Fibroblast of lung (primary cell): ENCODE data around the gene EIF2AK2. TPM values are rescaled to one million over a fixed set of nuclear protein-coding genes. Genes with fewer than 3 reads are reported as not detected.

Source experiments
- DNase-seq, 2 donors: peaks; one replicate each; pipeline versions ENCODE4 v3.0.0 to v3.0.0-alpha.2; 2010; ENCODE audit warnings: low read depth in 2 of 2
- H2AFZ ChIP-seq: 2 replicates; pipeline ENCODE4 v1.5.1; 2012; ENCODE audit warnings: low read length, control low read depth, inconsistent platforms
- H3K27ac ChIP-seq: 2 replicates; pipeline ENCODE4 v1.5.1; 2011; ENCODE audit warnings: low read length, control low read depth; ENCODE audit not compliant: insufficient read depth
- H3K27me3 ChIP-seq: 2 replicates; pipeline ENCODE4 v1.5.1; 2011; ENCODE audit warnings: mild to moderate bottlenecking, low read length; ENCODE audit not compliant: control insufficient read depth, insufficient read depth
- H3K36me3 ChIP-seq: 2 replicates; pipeline ENCODE4 v1.5.1; 2011; ENCODE audit warnings: low read length; ENCODE audit not compliant: control insufficient read depth, insufficient read depth
- H3K4me1 ChIP-seq: 2 replicates; pipeline ENCODE4 v1.5.1; 2011; ENCODE audit warnings: low read length; ENCODE audit not compliant: control insufficient read depth, insufficient read depth; ENCODE audit errors: extremely low read depth
- H3K4me2 ChIP-seq: 2 replicates; pipeline ENCODE4 v1.5.1; 2011; ENCODE audit warnings: low read length, control low read depth; ENCODE audit not compliant: insufficient read depth; ENCODE audit errors: extremely low read depth
- H3K4me3 ChIP-seq, 4 experiments: fragments of 200-600 bp in 1 of 4; sonication (generic) in 1 of 4; replicated peaks in 1 of 4; 2 replicates each; pipeline ENCODE4 v1.5.1; 2011 to 2016; ENCODE audit warnings: low read length in 4 of 4, low read depth in 3 of 4, mild to moderate bottlenecking in 3 of 4, control low read depth in 2 of 4, inconsistent platforms in 1 of 4, mixed read lengths in 1 of 4; ENCODE audit not compliant: insufficient read depth in 1 of 4; ENCODE audit errors: control extremely low read depth in 1 of 4
- H3K79me2 ChIP-seq: 2 replicates; pipeline ENCODE4 v1.5.1; 2012; ENCODE audit warnings: mild to moderate bottlenecking, low read length, inconsistent platforms; ENCODE audit not compliant: control insufficient read depth, insufficient read depth
- H3K9ac ChIP-seq: 2 replicates; pipeline ENCODE4 v1.5.1; 2011; ENCODE audit warnings: mild to moderate bottlenecking, low read length, control low read depth; ENCODE audit not compliant: insufficient read depth
- H3K9me3 ChIP-seq: 2 replicates; pipeline ENCODE4 v1.5.1; 2012; ENCODE audit warnings: low read depth, low read length; ENCODE audit not compliant: control insufficient read depth, insufficient read depth
- H4K20me1 ChIP-seq: 2 replicates; pipeline ENCODE4 v1.5.1; 2011; ENCODE audit warnings: low read length; ENCODE audit not compliant: control insufficient read depth, insufficient read depth; ENCODE audit errors: extremely low read depth
- CTCF ChIP-seq, 2 donors: IDR thresholded peaks in 1 of 2; conservative IDR thresholded peaks in 1 of 2; 1 replicate in 1 of 2; 2 replicates in 1 of 2; pipeline ENCODE4 v1.5.1; 2011 to 2012; ENCODE audit warnings: low read length in 2 of 2, control low read depth in 1 of 2, inconsistent platforms in 1 of 2, low read depth in 1 of 2, mild to moderate bottlenecking in 1 of 2
- EZH2 ChIP-seq: IDR thresholded peaks from 2 replicates; pipeline ENCODE4 v1.5.1; 2012; ENCODE audit warnings: low read length, control low read depth, mild to moderate bottlenecking; ENCODE audit errors: missing control alignments
- polyA plus RNA-seq, 2 donors: library from polyadenylated mRNA; depleted of rRNA in 1 of 2; stranded (reverse) in 1 of 2; unstranded in 1 of 2; fragments of >200 nt; gene quantifications; 2 replicates each; pipeline ENCODE4 v1.2.1, GENCODE V29; 2011 to 2012; ENCODE audit warnings: missing spikeins in 1 of 2
- total RNA-seq: library from RNA; depleted of rRNA; stranded (reverse); fragments of >200 nt; gene quantifications from 2 replicates; pipeline ENCODE4 v1.2.1, GENCODE V29; 2014

Gene EIF2AK2
- total and polyA plus RNA-seq, 2 donors (not counting 1 experiment from before 2014, with no cell fraction given), result 32.0 to 39.9 TPM

- no peak overlapping the region for H2AFZ ChIP-seq
- no peaks in the 10 kb centered on the region for H3K79me2 ChIP-seq
- no peak overlapping the region for H3K4me3 ChIP-seq
- peaks cover 3% of the 10 kb centered on the region for H3K36me3 ChIP-seq
- peak in 1 of 2 donors; percentile 14 for DNase-seq
- no peak overlapping the region for H3K9ac ChIP-seq
- no peak overlapping the region for H3K4me2 ChIP-seq
- H3K27me3 ChIP-seq, result no peaks in the 10 kb centered on the region
- TF ChIP-seq CTCF (conservative IDR thresholded peaks at IDR 0.05 in 1 of 2, IDR thresholded peaks at IDR 0.05 in 1 of 2; ENCODE audit: low read depth in 1 of 2, low read length in 2 of 2), result no peak
- no peak for TF ChIP-seq EZH2
- H3K4me1 ChIP-seq, result no peaks in the 10 kb centered on the region
- no peak overlapping the region for H3K27ac ChIP-seq
- H3K9me3 ChIP-seq, result no peaks in the 10 kb centered on the region
- no peaks in the 10 kb centered on the region for H4K20me1 ChIP-seq
Observed at GRCh38 chr2:37098416-37099118, 58.2 kb downstream of the EIF2AK2 start.

- no peaks in the 10 kb centered on the region for H4K20me1 ChIP-seq
- TF ChIP-seq EZH2 (no peak), CTCF (conservative IDR thresholded peaks at IDR 0.05 in 1 of 2, IDR thresholded peaks at IDR 0.05 in 1 of 2; ENCODE audit: low read depth in 1 of 2, low read length in 2 of 2) (no peak)
- no peak overlapping the region for H3K4me2 ChIP-seq
Observed at GRCh38 chr2:37096568-37096967, 60.2 kb downstream of the EIF2AK2 start.

GRCh38 chr2:37091873-37092272, 64.9 kb downstream of the EIF2AK2 start:
- no peaks in the 10 kb centered on the region for H3K79me2 ChIP-seq
- no peak for DNase-seq
- no peak overlapping the region for H3K4me2 ChIP-seq
- H3K9ac ChIP-seq, result no peak overlapping the region
- H4K20me1 ChIP-seq, result no peaks in the 10 kb centered on the region
- no peak overlapping the region for H3K27ac ChIP-seq
- no peaks in the 10 kb centered on the region for H3K9me3 ChIP-seq
- H3K4me1 ChIP-seq, result no peaks in the 10 kb centered on the region
- H2AFZ ChIP-seq, result no peak overlapping the region
- peaks cover 2% of the 10 kb centered on the region for H3K36me3 ChIP-seq
- TF ChIP-seq CTCF (conservative IDR thresholded peaks at IDR 0.05 in 1 of 2, IDR thresholded peaks at IDR 0.05 in 1 of 2; ENCODE audit: low read depth in 1 of 2, low read length in 2 of 2) (no peak), EZH2 (no peak)
- no peaks in the 10 kb centered on the region for H3K27me3 ChIP-seq
- no peak overlapping the region for H3K4me3 ChIP-seq

More at GRCh38 chr2:37096568-37096967, 60.2 kb downstream of the EIF2AK2 start:
- Histone ChIP-seq H3K9me3 (no peaks in the 10 kb centered on the region), H3K36me3 (peaks cover 3% of the 10 kb centered on the region), H3K27ac (no peak overlapping the region), H3K79me2 (no peaks in the 10 kb centered on the region), H3K9ac (no peak overlapping the region), H3K4me1 (no peaks in the 10 kb centered on the region), H3K27me3 (no peaks in the 10 kb centered on the region), H3K4me3 (no peak overlapping the region), H2AFZ (no peak overlapping the region)
- DNase-seq, result no peak
